IMR-90 (cell line): ENCODE data around the gene STOX2. TPM values are rescaled to one million over a fixed set of nuclear protein-coding genes. Genes with fewer than 3 reads are reported as not detected.

Source experiments
- ATAC-seq: fragments of 200-7000 bp; cut with Tn5 transposase; 2 replicates; pipeline ENCODE4 v1.9.1; 2020; ENCODE audit warnings: low read depth, mild to moderate bottlenecking, moderate library complexity
- BruUV-seq: library from RNA; stranded (reverse); fragments of 400-500 nt; replicated peaks from 2 replicates; lab custom pipeline; 2021; lab: Mats Ljungman, UMichigan
- CTCF ChIA-PET: fragments of 300-600 bp; formaldehyde crosslinking; extraction: SDS; loops from one replicate; lab custom pipeline; 2021; ENCODE audit warnings: antibody characterized with exemption; lab: Yijun Ruan, JAX
- POLR2A ChIA-PET: fragments of 300-600 bp; sonication (Branson Sonifier 250); formaldehyde crosslinking; loops from one replicate; lab custom pipeline; 2022; ENCODE audit warnings: antibody characterized with exemption; ENCODE audit not compliant: unreplicated experiment; lab: Charles Lee
- DNase-seq: peaks from one replicate; pipeline ENCODE4 v3.0.0; 2013
- H2AFZ ChIP-seq: replicated peaks from 2 replicates; pipeline ENCODE3; 2013; ENCODE audit warnings: low read length, mild to moderate bottlenecking; ENCODE audit not compliant: poor library complexity
- H2AK5ac ChIP-seq: 2 replicates; pipeline ENCODE4 v1.6.1; 2013; ENCODE audit warnings: low read depth, low read length, inconsistent platforms
- H2AK9ac ChIP-seq: replicated peaks from 2 replicates; pipeline ENCODE3; 2013; ENCODE audit warnings: mild to moderate bottlenecking, low read depth, low read length, moderate library complexity; ENCODE audit not compliant: poor library complexity
- H2BK120ac ChIP-seq: 2 replicates; pipeline ENCODE4 v1.6.1; 2013; ENCODE audit warnings: low read depth, low read length, inconsistent platforms
- H2BK15ac ChIP-seq: 3 replicates; pipeline ENCODE4 v1.6.1; 2013; ENCODE audit warnings: low read depth, low read length, inconsistent platforms
- H2BK20ac ChIP-seq: 2 replicates; pipeline ENCODE4 v1.6.1; 2013; ENCODE audit warnings: low read depth, mild to moderate bottlenecking, inconsistent platforms, low read length, moderate library complexity
- H2BK5ac ChIP-seq: 2 replicates; pipeline ENCODE4 v1.6.1; 2013; ENCODE audit warnings: mild to moderate bottlenecking, low read depth, low read length, inconsistent platforms; ENCODE audit not compliant: poor library complexity, severe bottlenecking
- H3K14ac ChIP-seq: replicated peaks from 2 replicates; pipeline ENCODE4 v1.6.1; 2013; ENCODE audit warnings: low read depth, low read length, inconsistent platforms
- H3K18ac ChIP-seq: 2 replicates; pipeline ENCODE4 v1.6.1; 2013; ENCODE audit warnings: low read depth, low read length, control low read depth
- H3K23ac ChIP-seq: 2 replicates; pipeline ENCODE4 v1.6.1; 2013; ENCODE audit warnings: low read depth, low read length, inconsistent platforms
- H3K27ac ChIP-seq: 2 replicates; pipeline ENCODE4 v1.5.1; 2013; ENCODE audit warnings: mild to moderate bottlenecking, control low read depth, low read length; ENCODE audit not compliant: insufficient read depth
- H3K27me3 ChIP-seq: 2 replicates; pipeline ENCODE4 v1.6.1; 2013; ENCODE audit warnings: low read length; ENCODE audit not compliant: control insufficient read depth, insufficient read depth
- H3K36me3 ChIP-seq: 2 replicates; pipeline ENCODE4 v1.6.1; 2013; ENCODE audit warnings: low read length, mixed read lengths; ENCODE audit not compliant: control insufficient read depth, insufficient read depth
- H3K4ac ChIP-seq: 2 replicates; pipeline ENCODE4 v1.6.1; 2013; ENCODE audit warnings: low read depth, low read length, inconsistent platforms
- H3K4me1 ChIP-seq: 2 replicates; pipeline ENCODE4 v1.6.1; 2013; ENCODE audit warnings: low read length, mixed read lengths; ENCODE audit not compliant: control insufficient read depth, insufficient read depth
- H3K4me2 ChIP-seq: 2 replicates; pipeline ENCODE4 v1.6.1; 2013; ENCODE audit warnings: low read depth, mild to moderate bottlenecking, control low read depth, low read length, moderate library complexity
- H3K4me3 ChIP-seq: 2 replicates; pipeline ENCODE4 v1.5.1; 2013; ENCODE audit warnings: low read depth, mild to moderate bottlenecking, control low read depth, low read length, moderate library complexity; ENCODE audit not compliant: insufficient read depth
- H3K56ac ChIP-seq: 2 replicates; pipeline ENCODE4 v1.6.1; 2013; ENCODE audit warnings: low read length, inconsistent platforms; ENCODE audit not compliant: insufficient read depth; ENCODE audit errors: extremely low read depth
- H3K79me1 ChIP-seq, 2 experiments: 2 replicates each; pipeline ENCODE4 v1.6.1; 2013; ENCODE audit warnings: low read length in 2 of 2, inconsistent platforms in 1 of 2, low read depth in 1 of 2
- H3K9ac ChIP-seq: 2 replicates; pipeline ENCODE4 v1.6.1; 2013; ENCODE audit warnings: low read depth, low read length, control low read depth
- H3K9me1 ChIP-seq: 2 replicates; pipeline ENCODE4 v1.6.1; 2013; ENCODE audit warnings: low read length, inconsistent platforms; ENCODE audit not compliant: insufficient read depth
- H3K9me3 ChIP-seq: 2 replicates; pipeline ENCODE4 v1.6.1; 2013; ENCODE audit warnings: low read length; ENCODE audit not compliant: control insufficient read depth, insufficient read depth
- H4K20me1 ChIP-seq: 2 replicates; pipeline ENCODE4 v1.6.1; 2013; ENCODE audit warnings: low read length, inconsistent platforms; ENCODE audit not compliant: insufficient read depth
- H4K5ac ChIP-seq: 2 replicates; pipeline ENCODE4 v1.6.1; 2013; ENCODE audit warnings: mild to moderate bottlenecking, low read depth, low read length, control low read depth
- H4K8ac ChIP-seq, 2 experiments: 2 replicates each; pipeline ENCODE4 v1.6.1; 2013; ENCODE audit warnings: low read depth in 2 of 2, low read length in 2 of 2, control low read depth in 1 of 2, inconsistent platforms in 1 of 2
- H4K91ac ChIP-seq: 2 replicates; pipeline ENCODE4 v1.6.1; 2013; ENCODE audit warnings: low read depth, low read length, inconsistent platforms; ENCODE audit not compliant: insufficient read depth
- POLR2A ChIP-seq: IDR thresholded peaks from 2 replicates; pipeline ENCODE4 v1.6.1; 2012; ENCODE audit warnings: mild to moderate bottlenecking, low read depth, low read length
- SMC3 ChIP-seq: fragments of 150-350 bp; IDR thresholded peaks from 2 replicates; pipeline ENCODE4 v1.6.1; 2016; ENCODE audit warnings: low read depth, mild to moderate bottlenecking, antibody characterized with exemption, low read length, moderate library complexity
- USF2 ChIP-seq: fragments of 150-350 bp; IDR thresholded peaks from 2 replicates; pipeline ENCODE4 v1.6.1; 2017; ENCODE audit warnings: mild to moderate bottlenecking, antibody characterized with exemption, low read length, low read depth
- WGBS, 2 experiments: methylation state at CpG; one replicate each; pipeline versions ENCODE4 v1.1.5 to v1.1.7; 2013; ENCODE audit warnings: missing lambda C conversion rate in 2 of 2; ENCODE audit not compliant: insufficient read length in 1 of 2; ENCODE audit errors: extremely low coverage in 2 of 2; 5-methylcytosine and 5-hydroxymethylcytosine counted together
- dilution Hi-C: fragments of 300-500 bp; cut with HindIII; formaldehyde crosslinking; loops from one replicate; pipeline ENCODE4 v1.14.3; 2018; ENCODE audit warnings: low sequenced_read_pairs; ENCODE audit not compliant: unreplicated experiment
- in situ Hi-C: fragments of 300-500 bp; cut with MboI; formaldehyde crosslinking; loops from 3 replicates; pipeline ENCODE4 v1.14.3; 2019; ENCODE audit warnings: low sequenced_read_pairs, inconsistent platforms, mixed read lengths
- intact Hi-C: fragments of 100-400 bp; cut with micrococcal nuclease; formaldehyde crosslinking; loops from 2 replicates; pipeline ENCODE4 v1.10.0; 2022
- polyA plus RNA-seq, 3 experiments: library from polyadenylated mRNA; depleted of rRNA; stranded (reverse); fragments of >200 nt; gene quantifications; 2 replicates each; pipeline ENCODE4 v1.2.3, GENCODE V29; 2012; ENCODE audit warnings: low replicate concordance in 1 of 3
- total RNA-seq: library from RNA; depleted of rRNA; stranded (reverse); fragments of >200 nt; gene quantifications from 2 replicates; pipeline ENCODE4 v1.2.3, GENCODE V29; 2012

The STOX2 gene
- total and polyA plus RNA-seq, 2 of the 4 experiments (the other 2 are of a cell fraction): 1.1 to 5.4 TPM

GRCh38 chr4:183855323-183856190 lies 49.5 kb upstream of the STOX2 start:
- Histone ChIP-seq H4K20me1 (no peaks in the 10 kb centered on the region), H3K36me3 (no peaks in the 10 kb centered on the region), H2BK120ac (no peak overlapping the region), H2BK15ac (no peak overlapping the region), H3K4me2 (no peak overlapping the region), H3K9ac (no peak overlapping the region), H3K79me1 (no peaks in the 10 kb centered on the region), H2BK5ac (no peak overlapping the region), H3K4ac (no peak overlapping the region), H3K14ac (no peak overlapping the region), H2AK9ac (no peak overlapping the region), H3K18ac (no peak overlapping the region), H3K4me1 (no peaks in the 10 kb centered on the region), H3K9me3 (peaks cover 2% of the 10 kb centered on the region; the same call in 1 of the 2 replicates), H3K56ac (no peak overlapping the region), H2AK5ac (no peak overlapping the region), H4K91ac (no peak overlapping the region), H3K9me1 (no peaks in the 10 kb centered on the region), H3K4me3 (no peak overlapping the region), H2BK20ac (no peak overlapping the region), H4K5ac (no peak overlapping the region), H3K27ac (no peak overlapping the region), H3K23ac (no peak overlapping the region), H4K8ac (no peak overlapping the region), H3K27me3 (peaks cover 12% of the 10 kb centered on the region; the same call in 1 of the 2 replicates), H2AFZ (no peak overlapping the region)
- TF ChIP-seq USF2: no peak
- no peak for TF ChIP-seq POLR2A
- no peak for TF ChIP-seq SMC3
- intact Hi-C loops: no loop called here
- ChIA-PET CTCF (no interaction called here), POLR2A (no interaction called here)
- BruUV-seq: no TSS peak
- 44% methylated on average over 4 of the region's 14 CpGs; no CpG with 5 or more reads in 1 of the 2 experiments for WGBS, 2 experiments
- dilution Hi-C loops: no loop called here
- ATAC-seq: no peak; the same call in 1 of the 2 replicates
- no peak for DNase-seq
- in situ Hi-C loops: no loop called here
